Measurements from ENCODE around the gene HSD3B1. TPM values are rescaled to one million over a fixed set of nuclear protein-coding genes. Genes with fewer than 3 reads are reported as not detected.

The HSD3B1 gene
- polyA plus RNA-seq, 2 donors: not detected

GRCh38 chr1:119472080-119472818, 34.8 kb upstream of the HSD3B1 start:
- no peaks in the 10 kb centered on the region for H3K27me3 ChIP-seq (ENCODE audit: control insufficient read depth in 1 of 2, insufficient read depth in 2 of 2, low read length in 2 of 2)
- no peaks in the 10 kb centered on the region for H3K9me3 ChIP-seq (ENCODE audit: control insufficient read depth in 2 of 2, insufficient read depth in 1 of 2, low read depth in 1 of 2, low read length in 1 of 2)
- H3K4me1 ChIP-seq (ENCODE audit: control insufficient read depth in 2 of 2, insufficient read depth in 2 of 2, low read length in 1 of 2): peaks cover 0 to 3% of the 10 kb centered on the region in 2 donors
- 48 to 52% methylated on average over 5 of the region's 5 CpGs for WGBS, 2 donors
- no peak overlapping the region for H3K27ac ChIP-seq (ENCODE audit: low read depth in 2 of 2, low read length in 1 of 2)
- H3K36me3 ChIP-seq (ENCODE audit: control insufficient read depth in 2 of 2, insufficient read depth in 2 of 2, low read length in 1 of 2): no peaks in the 10 kb centered on the region
- H3K4me3 ChIP-seq (ENCODE audit: low read depth in 1 of 2, low read length in 2 of 2): no peak overlapping the region

GRCh38 chr1:119472819-119473175, 34.2 kb upstream of the HSD3B1 start:
- WGBS, 2 donors: 48 to 59% methylated on average over 3 of the region's 3 CpGs
- Histone ChIP-seq H3K9me3 (ENCODE audit: control insufficient read depth in 2 of 2, insufficient read depth in 1 of 2, low read depth in 1 of 2, low read length in 1 of 2) (no peaks in the 10 kb centered on the region), H3K27me3 (ENCODE audit: control insufficient read depth in 1 of 2, insufficient read depth in 2 of 2, low read length in 2 of 2) (no peaks in the 10 kb centered on the region), H3K4me1 (ENCODE audit: control insufficient read depth in 2 of 2, insufficient read depth in 2 of 2, low read length in 1 of 2) (peaks cover 0 to 3% of the 10 kb centered on the region in 2 donors), H3K4me3 (ENCODE audit: low read depth in 1 of 2, low read length in 2 of 2) (no peak overlapping the region), H3K27ac (ENCODE audit: low read depth in 2 of 2, low read length in 1 of 2) (no peak overlapping the region), H3K36me3 (ENCODE audit: control insufficient read depth in 2 of 2, insufficient read depth in 2 of 2, low read length in 1 of 2) (no peaks in the 10 kb centered on the region)

GRCh38 chr1:119475866-119476439, 31.1 kb upstream of the HSD3B1 start:
- Histone ChIP-seq H3K36me3 (ENCODE audit: control insufficient read depth in 2 of 2, insufficient read depth in 2 of 2, low read length in 1 of 2) (no peaks in the 10 kb centered on the region), H3K9me3 (ENCODE audit: control insufficient read depth in 2 of 2, insufficient read depth in 1 of 2, low read depth in 1 of 2, low read length in 1 of 2) (no peaks in the 10 kb centered on the region), H3K4me3 (ENCODE audit: low read depth in 1 of 2, low read length in 2 of 2) (no peak overlapping the region), H3K4me1 (ENCODE audit: control insufficient read depth in 2 of 2, insufficient read depth in 2 of 2, low read length in 1 of 2) (no peaks in the 10 kb centered on the region), H3K27ac (ENCODE audit: low read depth in 2 of 2, low read length in 1 of 2) (no peak overlapping the region), H3K27me3 (ENCODE audit: control insufficient read depth in 1 of 2, insufficient read depth in 2 of 2, low read length in 2 of 2) (no peaks in the 10 kb centered on the region)
- WGBS, 2 donors: 34 to 39% methylated on average over 9 of the region's 9 CpGs

GRCh38 chr1:119477710-119478109, 29.3 kb upstream of the HSD3B1 start:
- Histone ChIP-seq H3K4me3 (ENCODE audit: low read depth in 1 of 2, low read length in 2 of 2) (no peak overlapping the region), H3K36me3 (ENCODE audit: control insufficient read depth in 2 of 2, insufficient read depth in 2 of 2, low read length in 1 of 2) (no peaks in the 10 kb centered on the region), H3K9me3 (ENCODE audit: control insufficient read depth in 2 of 2, insufficient read depth in 1 of 2, low read depth in 1 of 2, low read length in 1 of 2) (no peaks in the 10 kb centered on the region), H3K4me1 (ENCODE audit: control insufficient read depth in 2 of 2, insufficient read depth in 2 of 2, low read length in 1 of 2) (no peaks in the 10 kb centered on the region), H3K27ac (ENCODE audit: low read depth in 2 of 2, low read length in 1 of 2) (no peak overlapping the region), H3K27me3 (ENCODE audit: control insufficient read depth in 1 of 2, insufficient read depth in 2 of 2, low read length in 2 of 2) (no peaks in the 10 kb centered on the region)
- 87 to 92% methylated on average over 5 of the region's 5 CpGs for WGBS, 2 donors

- Histone ChIP-seq H3K27ac (ENCODE audit: low read depth in 2 of 2, low read length in 1 of 2) (no peak overlapping the region), H3K27me3 (ENCODE audit: control insufficient read depth in 1 of 2, insufficient read depth in 2 of 2, low read length in 2 of 2) (no peaks in the 10 kb centered on the region), H3K36me3 (ENCODE audit: control insufficient read depth in 2 of 2, insufficient read depth in 2 of 2, low read length in 1 of 2) (no peaks in the 10 kb centered on the region), H3K9me3 (ENCODE audit: control insufficient read depth in 2 of 2, insufficient read depth in 1 of 2, low read depth in 1 of 2, low read length in 1 of 2) (no peaks in the 10 kb centered on the region), H3K4me3 (ENCODE audit: low read depth in 1 of 2, low read length in 2 of 2) (no peak overlapping the region), H3K4me1 (ENCODE audit: control insufficient read depth in 2 of 2, insufficient read depth in 2 of 2, low read length in 1 of 2) (no peaks in the 10 kb centered on the region)
- 84 to 91% methylated on average over 2 of the region's 2 CpGs for WGBS, 2 donors
Observed at GRCh38 chr1:119480175-119480574, 26.8 kb upstream of the HSD3B1 start.

GRCh38 chr1:119481951-119482350, 25.1 kb upstream of the HSD3B1 start:
- Histone ChIP-seq H3K27me3 (ENCODE audit: control insufficient read depth in 1 of 2, insufficient read depth in 2 of 2, low read length in 2 of 2) (no peaks in the 10 kb centered on the region), H3K9me3 (ENCODE audit: control insufficient read depth in 2 of 2, insufficient read depth in 1 of 2, low read depth in 1 of 2, low read length in 1 of 2) (no peaks in the 10 kb centered on the region), H3K36me3 (ENCODE audit: control insufficient read depth in 2 of 2, insufficient read depth in 2 of 2, low read length in 1 of 2) (no peaks in the 10 kb centered on the region), H3K27ac (ENCODE audit: low read depth in 2 of 2, low read length in 1 of 2) (no peak overlapping the region), H3K4me3 (ENCODE audit: low read depth in 1 of 2, low read length in 2 of 2) (no peak overlapping the region), H3K4me1 (ENCODE audit: control insufficient read depth in 2 of 2, insufficient read depth in 2 of 2, low read length in 1 of 2) (no peaks in the 10 kb centered on the region)

GRCh38 chr1:119482517-119483425, 24.2 kb upstream of the HSD3B1 start:
- Histone ChIP-seq H3K36me3 (ENCODE audit: control insufficient read depth in 2 of 2, insufficient read depth in 2 of 2, low read length in 1 of 2) (no peaks in the 10 kb centered on the region), H3K27ac (ENCODE audit: low read depth in 2 of 2, low read length in 1 of 2) (no peak overlapping the region), H3K4me1 (ENCODE audit: control insufficient read depth in 2 of 2, insufficient read depth in 2 of 2, low read length in 1 of 2) (no peaks in the 10 kb centered on the region), H3K9me3 (ENCODE audit: control insufficient read depth in 2 of 2, insufficient read depth in 1 of 2, low read depth in 1 of 2, low read length in 1 of 2) (no peaks in the 10 kb centered on the region), H3K4me3 (ENCODE audit: low read depth in 1 of 2, low read length in 2 of 2) (no peak overlapping the region), H3K27me3 (ENCODE audit: control insufficient read depth in 1 of 2, insufficient read depth in 2 of 2, low read length in 2 of 2) (no peaks in the 10 kb centered on the region)
- WGBS, 2 donors: 66 to 74% methylated on average over 6 of the region's 6 CpGs

GRCh38 chr1:119483441-119484200, 23.4 kb upstream of the HSD3B1 start:
- Histone ChIP-seq H3K27ac (ENCODE audit: low read depth in 2 of 2, low read length in 1 of 2) (no peak overlapping the region), H3K4me3 (ENCODE audit: low read depth in 1 of 2, low read length in 2 of 2) (no peak overlapping the region), H3K27me3 (ENCODE audit: control insufficient read depth in 1 of 2, insufficient read depth in 2 of 2, low read length in 2 of 2) (no peaks in the 10 kb centered on the region), H3K36me3 (ENCODE audit: control insufficient read depth in 2 of 2, insufficient read depth in 2 of 2, low read length in 1 of 2) (no peaks in the 10 kb centered on the region), H3K9me3 (ENCODE audit: control insufficient read depth in 2 of 2, insufficient read depth in 1 of 2, low read depth in 1 of 2, low read length in 1 of 2) (no peaks in the 10 kb centered on the region), H3K4me1 (ENCODE audit: control insufficient read depth in 2 of 2, insufficient read depth in 2 of 2, low read length in 1 of 2) (no peaks in the 10 kb centered on the region)
- 68 to 73% methylated on average over 6 of the region's 6 CpGs for WGBS, 2 donors

- WGBS, 2 donors: 65 to 79% methylated on average over 4 of the region's 4 CpGs
- Histone ChIP-seq H3K27me3 (ENCODE audit: control insufficient read depth in 1 of 2, insufficient read depth in 2 of 2, low read length in 2 of 2) (no peaks in the 10 kb centered on the region), H3K4me3 (ENCODE audit: low read depth in 1 of 2, low read length in 2 of 2) (no peak overlapping the region), H3K4me1 (ENCODE audit: control insufficient read depth in 2 of 2, insufficient read depth in 2 of 2, low read length in 1 of 2) (no peaks in the 10 kb centered on the region), H3K36me3 (ENCODE audit: control insufficient read depth in 2 of 2, insufficient read depth in 2 of 2, low read length in 1 of 2) (no peaks in the 10 kb centered on the region), H3K27ac (ENCODE audit: low read depth in 2 of 2, low read length in 1 of 2) (no peak overlapping the region), H3K9me3 (ENCODE audit: control insufficient read depth in 2 of 2, insufficient read depth in 1 of 2, low read depth in 1 of 2, low read length in 1 of 2) (no peaks in the 10 kb centered on the region)
Observed at GRCh38 chr1:119485201-119485600, 21.8 kb upstream of the HSD3B1 start.
